GM06990 (cell line): ENCODE data around the gene TBC1D24.
A peak's percentile ranks its signal among the peaks of the same experiment; 100 is the strongest.

ENCODE experiments used
- DNase-seq: peaks from one replicate; pipeline ENCODE4 v3.0.0-alpha.2; 2011; ENCODE audit not compliant: insufficient read length; ENCODE audit errors: extremely low read depth
- H3K27me3 ChIP-seq: replicated peaks from 2 replicates; pipeline ENCODE4 v1.6.0; 2011; ENCODE audit warnings: low read length; ENCODE audit not compliant: control insufficient read depth, insufficient read depth
- H3K36me3 ChIP-seq: 2 replicates; pipeline ENCODE4 v1.5.1; 2011; ENCODE audit warnings: low read length; ENCODE audit not compliant: control insufficient read depth, insufficient read depth
- H3K4me3 ChIP-seq: replicated peaks from 2 replicates; pipeline ENCODE4 v1.5.1; 2011; ENCODE audit warnings: low read depth, mild to moderate bottlenecking, control low read depth, low read length
- TF ChIP-seq, protein P1 (sequence below): IDR thresholded peaks from 2 replicates; pipeline ENCODE4 v1.5.1; 2011; ENCODE audit warnings: low read length, control low read depth, mild to moderate bottlenecking, inconsistent platforms; ENCODE audit not compliant: insufficient read depth, poor library complexity, severe bottlenecking

Gene TBC1D24

GRCh38 chr16:2499454-2499853 is 24.5 kb downstream of the TBC1D24 start:
- Histone ChIP-seq H3K27me3 (no peaks in the 10 kb centered on the region), H3K36me3 (peaks cover 2% of the 10 kb centered on the region)

GRCh38 chr16:2499890-2500429 is 25.0 kb downstream of the TBC1D24 start:
- Histone ChIP-seq H3K36me3 (peaks cover 2% of the 10 kb centered on the region), H3K4me3 (no peak overlapping the region)
- TF ChIP-seq, protein P1, sequence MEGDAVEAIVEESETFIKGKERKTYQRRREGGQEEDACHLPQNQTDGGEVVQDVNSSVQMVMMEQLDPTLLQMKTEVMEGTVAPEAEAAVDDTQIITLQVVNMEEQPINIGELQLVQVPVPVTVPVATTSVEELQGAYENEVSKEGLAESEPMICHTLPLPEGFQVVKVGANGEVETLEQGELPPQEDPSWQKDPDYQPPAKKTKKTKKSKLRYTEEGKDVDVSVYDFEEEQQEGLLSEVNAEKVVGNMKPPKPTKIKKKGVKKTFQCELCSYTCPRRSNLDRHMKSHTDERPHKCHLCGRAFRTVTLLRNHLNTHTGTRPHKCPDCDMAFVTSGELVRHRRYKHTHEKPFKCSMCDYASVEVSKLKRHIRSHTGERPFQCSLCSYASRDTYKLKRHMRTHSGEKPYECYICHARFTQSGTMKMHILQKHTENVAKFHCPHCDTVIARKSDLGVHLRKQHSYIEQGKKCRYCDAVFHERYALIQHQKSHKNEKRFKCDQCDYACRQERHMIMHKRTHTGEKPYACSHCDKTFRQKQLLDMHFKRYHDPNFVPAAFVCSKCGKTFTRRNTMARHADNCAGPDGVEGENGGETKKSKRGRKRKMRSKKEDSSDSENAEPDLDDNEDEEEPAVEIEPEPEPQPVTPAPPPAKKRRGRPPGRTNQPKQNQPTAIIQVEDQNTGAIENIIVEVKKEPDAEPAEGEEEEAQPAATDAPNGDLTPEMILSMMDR = no peak

More at GRCh38 chr16:2499454-2499853, 24.5 kb downstream of the TBC1D24 start:
- no peak for DNase-seq
- no peak overlapping the region for H3K4me3 ChIP-seq
- TF ChIP-seq, protein P1 = no peak

GRCh38 chr16:2500430-2500917 is 25.5 kb downstream of the TBC1D24 start:
- DNase-seq = no peak
- Histone ChIP-seq H3K27me3 (no peaks in the 10 kb centered on the region), H3K36me3 (peaks cover 2% of the 10 kb centered on the region), H3K4me3 (no peak overlapping the region)
- TF ChIP-seq, protein P1 = no peak

More at GRCh38 chr16:2499890-2500429, 25.0 kb downstream of the TBC1D24 start:
- no peaks in the 10 kb centered on the region for H3K27me3 ChIP-seq
- DNase-seq = no peak

GRCh38 chr16:2500918-2501750 is 26.2 kb downstream of the TBC1D24 start:
- Histone ChIP-seq H3K27me3 (no peaks in the 10 kb centered on the region), H3K36me3 (peaks cover 2% of the 10 kb centered on the region), H3K4me3 (no peak overlapping the region)
- TF ChIP-seq, protein P1 = peak; percentile 96
- DNase-seq = peak; percentile 81

DNA sequence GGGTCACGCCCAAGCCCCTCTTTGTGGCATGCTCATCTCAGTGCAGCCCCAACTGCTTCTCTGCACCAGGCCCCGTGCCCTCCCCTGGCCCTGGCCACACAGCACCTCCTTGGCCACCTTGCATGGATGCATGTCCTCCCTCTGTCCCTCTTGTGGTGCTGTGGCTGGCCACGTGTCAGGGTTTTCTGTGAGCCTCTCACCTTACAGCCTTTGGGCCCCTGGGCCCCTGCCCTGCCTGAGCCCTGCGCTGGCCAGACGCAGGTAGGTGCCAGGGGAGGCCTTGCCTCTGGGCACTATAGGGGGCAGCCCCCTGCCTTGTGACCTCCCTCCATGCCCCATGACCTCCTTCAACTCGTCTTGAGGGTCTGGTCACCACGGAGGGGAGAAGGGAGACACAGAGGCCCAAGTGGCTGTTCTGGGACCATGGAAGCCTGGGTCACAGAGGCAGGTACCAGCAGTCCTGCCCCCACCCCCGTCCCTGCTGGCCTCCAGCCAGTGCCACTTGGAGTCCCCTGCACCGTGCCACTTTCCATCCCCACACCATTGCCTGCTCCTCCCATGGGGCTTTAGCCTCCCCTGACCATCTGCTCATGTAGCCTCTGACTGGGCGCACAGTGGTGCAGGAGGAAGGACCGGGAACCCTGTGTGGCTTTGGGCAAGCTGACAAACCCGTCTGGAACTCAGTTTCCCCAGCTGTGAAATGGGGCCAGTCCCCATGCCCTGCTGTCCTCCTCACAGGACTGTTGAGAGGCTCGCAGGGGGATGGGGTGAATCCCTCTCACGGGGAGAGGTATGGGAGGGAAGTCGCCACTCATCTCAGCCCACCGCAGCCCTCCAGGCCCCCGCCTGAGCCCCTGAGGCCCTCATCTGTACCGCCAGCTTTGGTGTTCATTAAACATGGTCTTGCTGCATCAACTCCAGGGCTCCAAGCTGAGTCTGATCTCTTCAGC is 27.3 kb downstream of the TBC1D24 start:
- no peaks in the 10 kb centered on the region for H3K27me3 ChIP-seq
- H3K36me3 ChIP-seq = peaks cover 2% of the 10 kb centered on the region
- DNase-seq = no peak
- TF ChIP-seq, protein P1 = no peak
- H3K4me3 ChIP-seq = no peak overlapping the region
